OCI-LY7 (cell line): Measurements from ENCODE around the gene RTEL1.

ENCODE experiments used
- EZH2phosphoT487 ChIP-seq: fragments of 200-600 bp; sonication (generic); IDR thresholded peaks from 2 replicates; pipeline ENCODE4 v1.6.1; 2018; ENCODE audit warnings: low read depth, borderline replicate concordance, mild to moderate bottlenecking, mixed run types, antibody characterized with exemption, low read length, moderate library complexity, mixed read lengths
- TF ChIP-seq, protein P1 (sequence below): fragments of 200-600 bp; sonication (generic); conservative IDR thresholded peaks from 2 replicates; pipeline ENCODE4 v1.5.1; 2014; ENCODE audit warnings: mild to moderate bottlenecking, antibody characterized with exemption, low read length, moderate library complexity, mixed read lengths

GRCh38 chr20:63694584-63695423 lies 36.7 kb downstream of the RTEL1 start:
- TF ChIP-seq, protein P1, sequence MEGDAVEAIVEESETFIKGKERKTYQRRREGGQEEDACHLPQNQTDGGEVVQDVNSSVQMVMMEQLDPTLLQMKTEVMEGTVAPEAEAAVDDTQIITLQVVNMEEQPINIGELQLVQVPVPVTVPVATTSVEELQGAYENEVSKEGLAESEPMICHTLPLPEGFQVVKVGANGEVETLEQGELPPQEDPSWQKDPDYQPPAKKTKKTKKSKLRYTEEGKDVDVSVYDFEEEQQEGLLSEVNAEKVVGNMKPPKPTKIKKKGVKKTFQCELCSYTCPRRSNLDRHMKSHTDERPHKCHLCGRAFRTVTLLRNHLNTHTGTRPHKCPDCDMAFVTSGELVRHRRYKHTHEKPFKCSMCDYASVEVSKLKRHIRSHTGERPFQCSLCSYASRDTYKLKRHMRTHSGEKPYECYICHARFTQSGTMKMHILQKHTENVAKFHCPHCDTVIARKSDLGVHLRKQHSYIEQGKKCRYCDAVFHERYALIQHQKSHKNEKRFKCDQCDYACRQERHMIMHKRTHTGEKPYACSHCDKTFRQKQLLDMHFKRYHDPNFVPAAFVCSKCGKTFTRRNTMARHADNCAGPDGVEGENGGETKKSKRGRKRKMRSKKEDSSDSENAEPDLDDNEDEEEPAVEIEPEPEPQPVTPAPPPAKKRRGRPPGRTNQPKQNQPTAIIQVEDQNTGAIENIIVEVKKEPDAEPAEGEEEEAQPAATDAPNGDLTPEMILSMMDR: no peak
- TF ChIP-seq EZH2phosphoT487: no peak
